ENCODE measurements around the gene RUSC1. TPM values are rescaled to one million over a fixed set of nuclear protein-coding genes. Genes with fewer than 3 reads are reported as not detected.

RUSC1 gene
- total and polyA plus RNA-seq, 4 donors = 28.4 to 129 (median 78.0) TPM

GRCh38 chr1:155305881-155306391, 14.8 kb upstream of the RUSC1 start:
- H3K4me3 ChIP-seq (ENCODE audit: low read depth, low read length) = no peak overlapping the region
- 66% methylated on average over 5 of the region's 7 CpGs for WGBS (ENCODE audit: insufficient coverage)
- no peaks in the 10 kb centered on the region for H3K27me3 ChIP-seq (ENCODE audit: control insufficient read depth, insufficient read depth, low read length)
- DNase-seq (ENCODE audit: low read depth in 4 of 6, low spot score in 6 of 6) = no peak
- H3K27ac ChIP-seq (ENCODE audit: low read depth, low read length) = no peak overlapping the region
- H3K9me3 ChIP-seq (ENCODE audit: control insufficient read depth, insufficient read depth, low read length) = no peaks in the 10 kb centered on the region
- H3K4me1 ChIP-seq (ENCODE audit: control insufficient read depth, insufficient read depth, low read length) = peaks cover 29% of the 10 kb centered on the region
- H3K36me3 ChIP-seq (ENCODE audit: control insufficient read depth, insufficient read depth, low read length) = peaks cover 6% of the 10 kb centered on the region

DNA sequence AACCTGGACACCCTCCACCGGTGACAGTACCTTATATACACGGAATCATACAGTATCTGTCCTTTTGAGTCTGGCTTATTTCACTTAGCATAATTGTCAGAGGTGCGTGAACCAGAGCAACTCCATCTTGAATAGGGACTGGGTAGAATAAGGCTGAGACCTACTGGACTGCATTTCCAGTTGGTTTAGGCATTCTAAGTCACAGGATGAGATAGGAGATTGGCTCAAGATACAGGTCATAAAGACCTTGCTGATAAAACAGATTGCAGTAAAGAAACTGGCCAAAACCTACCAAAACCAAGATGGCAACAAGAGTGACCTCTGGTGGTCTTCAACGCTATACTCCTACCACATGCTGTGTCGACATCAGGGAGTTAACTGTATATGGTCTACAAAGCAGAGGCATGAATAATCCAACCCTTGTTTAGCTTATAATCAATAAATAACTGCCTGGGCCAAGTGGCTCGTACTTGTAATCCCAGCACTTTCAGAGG, 13.4 kb upstream of the RUSC1 start:
- H3K4me1 ChIP-seq (ENCODE audit: control insufficient read depth, insufficient read depth, low read length) = peaks cover 32% of the 10 kb centered on the region
- 81% methylated on average over 4 of the region's 6 CpGs for WGBS (ENCODE audit: insufficient coverage)
- H3K36me3 ChIP-seq (ENCODE audit: control insufficient read depth, insufficient read depth, low read length) = peaks cover 14% of the 10 kb centered on the region
- DNase-seq (ENCODE audit: low read depth in 4 of 6, low spot score in 6 of 6) = peak in 2 of 6 donors; percentile 59 to 74
- H3K27me3 ChIP-seq (ENCODE audit: control insufficient read depth, insufficient read depth, low read length) = no peaks in the 10 kb centered on the region
- no peaks in the 10 kb centered on the region for H3K9me3 ChIP-seq (ENCODE audit: control insufficient read depth, insufficient read depth, low read length)
- H3K27ac ChIP-seq (ENCODE audit: low read depth, low read length) = peak overlapping the region; percentile 26
- H3K4me3 ChIP-seq (ENCODE audit: low read depth, low read length) = no peak overlapping the region

DNA sequence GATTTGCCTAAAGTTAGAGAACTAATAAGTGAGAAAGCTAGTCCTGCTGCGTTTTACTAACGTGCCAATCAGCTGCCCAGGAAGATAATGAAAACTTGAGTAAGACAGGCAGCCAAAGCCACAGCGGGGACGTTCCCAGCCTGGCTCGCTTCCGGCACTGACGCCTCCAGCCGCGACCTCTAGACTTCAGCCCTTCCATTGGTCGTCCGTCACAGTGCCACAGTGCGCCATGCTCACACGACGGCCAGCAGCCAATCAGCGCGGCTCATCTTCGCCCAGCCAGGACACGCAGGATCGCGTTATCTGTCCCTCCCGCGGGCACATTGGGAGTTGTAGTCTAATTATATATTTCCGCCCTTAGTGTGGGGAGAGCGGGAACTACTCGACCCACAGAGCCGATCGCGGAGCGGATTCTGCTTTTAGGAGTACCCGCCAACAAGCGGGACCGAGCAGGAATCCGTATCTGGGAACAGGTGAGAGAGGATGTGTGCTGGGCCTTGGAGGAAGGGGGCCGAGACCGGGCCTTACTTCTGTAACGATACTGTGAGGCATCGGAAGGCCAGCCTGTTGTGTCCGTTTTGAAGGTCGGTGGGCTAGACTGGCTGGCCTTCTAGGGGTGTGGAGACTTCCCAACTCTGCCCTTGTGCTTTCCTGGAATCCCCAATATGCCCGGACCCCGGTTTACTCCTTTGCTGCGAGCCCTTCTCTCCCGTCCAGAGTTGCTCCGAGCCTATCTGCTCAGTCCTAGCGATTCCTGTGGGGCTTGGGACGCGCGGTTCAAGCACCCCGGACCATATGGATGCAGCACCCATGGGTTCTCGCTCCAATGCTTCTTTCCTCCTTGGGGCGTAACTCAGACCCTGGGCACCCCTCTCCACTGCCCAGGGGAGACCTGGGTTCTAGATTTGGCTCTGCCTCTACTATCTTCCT, 11.9 kb upstream of the RUSC1 start, which contains the start of gene FDPS:
Gene FDPS, plus strand, starts transcription at position 374 of the 930 bp plus-strand sequence. CDS start 924 bp downstream, outside the sequence.
- H3K4me3 ChIP-seq (ENCODE audit: low read depth, low read length) = peak within 1 kb of the TSS; percentile 98

DNA sequence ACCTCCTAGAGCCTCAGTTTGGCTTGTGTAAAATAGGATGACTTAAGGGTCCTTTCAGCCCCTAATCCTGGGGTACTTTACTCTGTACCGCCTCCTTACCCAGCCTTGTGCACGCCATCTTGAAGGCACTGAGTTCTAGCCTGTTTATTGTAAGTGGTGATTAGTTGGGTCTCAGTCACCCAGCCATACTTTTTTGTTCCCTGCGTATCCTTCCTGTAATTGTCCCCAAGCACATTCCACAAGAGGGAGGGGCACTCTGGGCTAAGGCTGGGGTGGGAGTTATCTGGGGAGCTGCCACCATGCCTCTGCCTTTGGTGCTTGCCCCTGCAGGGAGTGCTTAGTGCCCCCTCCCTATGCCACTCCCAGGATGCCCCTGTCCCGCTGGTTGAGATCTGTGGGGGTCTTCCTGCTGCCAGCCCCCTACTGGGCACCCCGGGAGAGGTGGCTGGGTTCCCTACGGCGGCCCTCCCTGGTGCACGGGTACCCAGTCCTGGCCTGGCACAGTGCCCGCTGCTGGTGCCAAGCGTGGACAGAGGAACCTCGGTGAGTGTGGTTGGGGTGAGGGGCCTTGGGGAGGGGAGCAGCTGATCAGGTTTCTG, 11.2 kb upstream of the RUSC1 start:
- H3K27ac ChIP-seq (ENCODE audit: low read depth, low read length) = peak overlapping the region; percentile 96
- H3K27me3 ChIP-seq (ENCODE audit: control insufficient read depth, insufficient read depth, low read length) = no peaks in the 10 kb centered on the region
- peak overlapping the region; percentile 98 for H3K4me3 ChIP-seq (ENCODE audit: low read depth, low read length)
- peaks cover 36% of the 10 kb centered on the region for H3K4me1 ChIP-seq (ENCODE audit: control insufficient read depth, insufficient read depth, low read length)
- H3K9me3 ChIP-seq (ENCODE audit: control insufficient read depth, insufficient read depth, low read length) = no peaks in the 10 kb centered on the region
- peak in 2 of 6 donors; percentile 39 to 57 for DNase-seq (ENCODE audit: low read depth in 4 of 6, low spot score in 6 of 6)
- 0% methylated on average over 5 of the region's 11 CpGs for WGBS (ENCODE audit: insufficient coverage)
- H3K36me3 ChIP-seq (ENCODE audit: control insufficient read depth, insufficient read depth, low read length) = peaks cover 32% of the 10 kb centered on the region

More for the DNA sequence above, 11.9 kb upstream of the RUSC1 start, which contains the start of gene FDPS:
- Histone ChIP-seq H3K27ac (ENCODE audit: low read depth, low read length) (peak within 1 kb of the TSS; percentile 96), H3K27me3 (ENCODE audit: control insufficient read depth, insufficient read depth, low read length) (no peaks in the 10 kb centered on the region), H3K9me3 (ENCODE audit: control insufficient read depth, insufficient read depth, low read length) (no peaks in the 10 kb centered on the region), H3K4me1 (ENCODE audit: control insufficient read depth, insufficient read depth, low read length) (peaks cover 36% of the 10 kb centered on the region), H3K36me3 (ENCODE audit: control insufficient read depth, insufficient read depth, low read length) (peaks cover 26% of the 10 kb centered on the region)
- DNase-seq (ENCODE audit: low read depth in 4 of 6, low spot score in 6 of 6) = peak; percentile 91 to 100 (median 98)
- WGBS (ENCODE audit: insufficient coverage) = 0% methylated on average over 51 of the region's 51 CpGs

DNA sequence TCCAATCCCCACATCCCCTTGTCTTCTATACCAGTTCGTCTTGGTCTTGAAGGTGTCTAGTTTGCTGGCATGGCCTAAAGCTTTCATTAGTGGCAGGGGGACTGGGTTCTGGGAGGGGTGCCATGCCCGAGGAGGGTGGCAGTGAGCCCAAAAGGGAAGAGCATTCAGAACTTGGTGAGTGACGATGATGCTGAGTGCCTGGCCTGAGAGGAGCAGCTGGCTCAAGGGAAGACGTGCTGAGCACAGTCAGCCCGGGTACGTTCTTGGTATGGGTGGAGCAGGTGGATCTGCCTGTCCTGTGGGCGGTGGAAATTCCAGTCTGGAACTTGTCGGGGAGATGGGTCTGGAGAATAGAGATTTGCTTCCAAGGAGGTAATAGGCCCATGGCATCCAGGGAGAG, 7.4 kb upstream of the RUSC1 start:
- no peaks in the 10 kb centered on the region for H3K9me3 ChIP-seq (ENCODE audit: control insufficient read depth, insufficient read depth, low read length)
- peak in 1 of 6 donors; percentile 62 for DNase-seq (ENCODE audit: low read depth in 4 of 6, low spot score in 6 of 6)
- WGBS (ENCODE audit: insufficient coverage) = 60% methylated on average over 7 of the region's 8 CpGs
- peaks cover 29% of the 10 kb centered on the region for H3K4me1 ChIP-seq (ENCODE audit: control insufficient read depth, insufficient read depth, low read length)
- no peaks in the 10 kb centered on the region for H3K27me3 ChIP-seq (ENCODE audit: control insufficient read depth, insufficient read depth, low read length)
- no peak overlapping the region for H3K27ac ChIP-seq (ENCODE audit: low read depth, low read length)
- peaks cover 51% of the 10 kb centered on the region for H3K36me3 ChIP-seq (ENCODE audit: control insufficient read depth, insufficient read depth, low read length)
- no peak overlapping the region for H3K4me3 ChIP-seq (ENCODE audit: low read depth, low read length)

- H3K9me3 ChIP-seq (ENCODE audit: control insufficient read depth, insufficient read depth, low read length) = no peaks in the 10 kb centered on the region
- no peaks in the 10 kb centered on the region for H3K27me3 ChIP-seq (ENCODE audit: control insufficient read depth, insufficient read depth, low read length)
- WGBS (ENCODE audit: insufficient coverage) = 93% methylated on average over 2 of the region's 3 CpGs
- no peak overlapping the region for H3K27ac ChIP-seq (ENCODE audit: low read depth, low read length)
- H3K4me1 ChIP-seq (ENCODE audit: control insufficient read depth, insufficient read depth, low read length) = peaks cover 29% of the 10 kb centered on the region
- no peak for DNase-seq (ENCODE audit: low read depth in 4 of 6, low spot score in 6 of 6)
- no peak overlapping the region for H3K4me3 ChIP-seq (ENCODE audit: low read depth, low read length)
- H3K36me3 ChIP-seq (ENCODE audit: control insufficient read depth, insufficient read depth, low read length) = peaks cover 56% of the 10 kb centered on the region
Measured at GRCh38 chr1:155316922-155317321, 3.8 kb upstream of the RUSC1 start.

- WGBS (ENCODE audit: insufficient coverage) = 92% methylated on average over 9 of the region's 9 CpGs
- H3K27ac ChIP-seq (ENCODE audit: low read depth, low read length) = no peak overlapping the region
- H3K27me3 ChIP-seq (ENCODE audit: control insufficient read depth, insufficient read depth, low read length) = no peaks in the 10 kb centered on the region
- peaks cover 37% of the 10 kb centered on the region for H3K4me1 ChIP-seq (ENCODE audit: control insufficient read depth, insufficient read depth, low read length)
- H3K4me3 ChIP-seq (ENCODE audit: low read depth, low read length) = no peak overlapping the region
- H3K36me3 ChIP-seq (ENCODE audit: control insufficient read depth, insufficient read depth, low read length) = peaks cover 50% of the 10 kb centered on the region
- H3K9me3 ChIP-seq (ENCODE audit: control insufficient read depth, insufficient read depth, low read length) = no peaks in the 10 kb centered on the region
- no peak for DNase-seq (ENCODE audit: low read depth in 4 of 6, low spot score in 6 of 6)
Measured at GRCh38 chr1:155318082-155318481, 2.6 kb upstream of the RUSC1 start.

GRCh38 chr1:155319536-155319935, 1.2 kb upstream of the RUSC1 start:
- no peak for DNase-seq (ENCODE audit: low read depth in 4 of 6, low spot score in 6 of 6)
- Histone ChIP-seq H3K27me3 (ENCODE audit: control insufficient read depth, insufficient read depth, low read length) (no peaks in the 10 kb centered on the region), H3K36me3 (ENCODE audit: control insufficient read depth, insufficient read depth, low read length) (peaks cover 39% of the 10 kb centered on the region), H3K4me3 (ENCODE audit: low read depth, low read length) (no peak overlapping the region), H3K27ac (ENCODE audit: low read depth, low read length) (peak overlapping the region; percentile 15), H3K9me3 (ENCODE audit: control insufficient read depth, insufficient read depth, low read length) (no peaks in the 10 kb centered on the region), H3K4me1 (ENCODE audit: control insufficient read depth, insufficient read depth, low read length) (peaks cover 41% of the 10 kb centered on the region)
- 74% methylated on average over 3 of the region's 5 CpGs for WGBS (ENCODE audit: insufficient coverage)

- Histone ChIP-seq H3K27ac (ENCODE audit: low read depth, low read length) (peak overlapping the region; percentile 91), H3K36me3 (ENCODE audit: control insufficient read depth, insufficient read depth, low read length) (peaks cover 40% of the 10 kb centered on the region), H3K4me3 (ENCODE audit: low read depth, low read length) (peak overlapping the region; percentile 81), H3K4me1 (ENCODE audit: control insufficient read depth, insufficient read depth, low read length) (peaks cover 48% of the 10 kb centered on the region), H3K9me3 (ENCODE audit: control insufficient read depth, insufficient read depth, low read length) (no peaks in the 10 kb centered on the region), H3K27me3 (ENCODE audit: control insufficient read depth, insufficient read depth, low read length) (no peaks in the 10 kb centered on the region)
- DNase-seq (ENCODE audit: low read depth in 4 of 6, low spot score in 6 of 6) = no peak
- WGBS (ENCODE audit: insufficient coverage) = 29% methylated on average over 7 of the region's 11 CpGs
Measured at GRCh38 chr1:155320252-155320651, 442 bp upstream of the RUSC1 start.

Data from spinal cord (tissue), 10 donors.